WTC11 (cell line): ENCODE results near the gene ZNF609. TPM values are rescaled to one million over a fixed set of nuclear protein-coding genes. Genes with fewer than 3 reads are reported as not detected.
A peak's percentile ranks its signal among the peaks of the same experiment; 100 is the strongest.

Experiments used
- ATAC-seq: fragments of 200-7000 bp; cut with Tn5 transposase; 2 replicates; pipeline ENCODE4 v1.10.0; 2021; ENCODE audit warnings: mild to moderate bottlenecking, moderate library complexity
- CTCF ChIA-PET: fragments of 300-600 bp; sonication (Branson Sonifier 250); formaldehyde crosslinking; loops from one replicate; lab custom pipeline; 2021; ENCODE audit warnings: antibody characterized with exemption; lab: Charles Lee
- POLR2A ChIA-PET: fragments of 350-600 bp; sonication (Branson Sonifier 250); formaldehyde crosslinking; loops from one replicate; lab custom pipeline; 2021; ENCODE audit warnings: antibody characterized with exemption; lab: Charles Lee
- DNase-seq: peaks from one replicate; pipeline ENCODE4 v3.0.0; 2021; ENCODE audit warnings: low spot score
- H3K27ac Mint-ChIP-seq: 2 replicates; pipeline ENCODE4 v1.8.0; 2021; ENCODE audit warnings: mixed read lengths
- H3K27me3 Mint-ChIP-seq: 2 replicates; pipeline ENCODE4 v1.8.0; 2021; ENCODE audit warnings: low read depth, mild to moderate bottlenecking, moderate library complexity, mixed read lengths
- H3K36me3 Mint-ChIP-seq: 2 replicates; pipeline ENCODE4 v1.8.0; 2021; ENCODE audit warnings: mixed read lengths
- H3K4me1 Mint-ChIP-seq: 2 replicates; pipeline ENCODE4 v1.8.0; 2022; ENCODE audit warnings: mixed read lengths
- H3K4me3 Mint-ChIP-seq: 2 replicates; pipeline ENCODE4 v1.8.0; 2021; ENCODE audit warnings: mild to moderate bottlenecking, moderate library complexity, mixed read lengths
- H3K9me3 Mint-ChIP-seq: 2 replicates; pipeline ENCODE4 v1.8.0; 2021; ENCODE audit warnings: mixed read lengths
- AFF4 ChIP-seq: sonication (generic); formaldehyde crosslinking; IDR thresholded peaks from 2 replicates; pipeline ENCODE4 v1.8.1; 2023; ENCODE audit warnings: mild to moderate bottlenecking, missing genetic modification reagents, borderline replicate concordance
- CBFB ChIP-seq: sonication (generic); formaldehyde crosslinking; IDR thresholded peaks from 2 replicates; pipeline ENCODE4 v1.8.1; 2022; ENCODE audit warnings: mild to moderate bottlenecking, low read depth, missing genetic modification reagents
- E2F5 ChIP-seq: sonication (generic); formaldehyde crosslinking; IDR thresholded peaks from 2 replicates; pipeline ENCODE4 v1.8.1; 2022; ENCODE audit warnings: mild to moderate bottlenecking, moderate library complexity, missing genetic modification reagents
- ELF4 ChIP-seq: sonication (generic); formaldehyde crosslinking; IDR thresholded peaks from 2 replicates; pipeline ENCODE4 v1.8.1; 2022; ENCODE audit warnings: low read depth, mild to moderate bottlenecking, moderate library complexity, missing genetic modification reagents
- EMX1 ChIP-seq: fragments of 250-450 bp; sonication (Bioruptor Pico); IDR thresholded peaks from 2 replicates; pipeline ENCODE4 v1.8.0; 2021; ENCODE audit warnings: mild to moderate bottlenecking
- ESRRA ChIP-seq: sonication (generic); formaldehyde crosslinking; IDR thresholded peaks from 2 replicates; pipeline ENCODE4 v1.8.1; 2022; ENCODE audit warnings: mild to moderate bottlenecking, missing genetic modification reagents, borderline replicate concordance
- ETV6 ChIP-seq: sonication (generic); formaldehyde crosslinking; IDR thresholded peaks from 2 replicates; pipeline ENCODE4 v1.8.1; 2022; ENCODE audit warnings: mild to moderate bottlenecking, missing genetic modification reagents
- FOXP1 ChIP-seq: sonication (generic); formaldehyde crosslinking; IDR thresholded peaks from 2 replicates; pipeline ENCODE4 v1.8.0; 2022; ENCODE audit warnings: missing genetic modification reagents, mild to moderate bottlenecking, moderate library complexity, borderline replicate concordance
- IRF1 ChIP-seq: sonication (generic); formaldehyde crosslinking; IDR thresholded peaks from 2 replicates; pipeline ENCODE4 v1.8.0; 2023; ENCODE audit warnings: missing genetic modification reagents
- NR3C1 ChIP-seq: sonication (generic); formaldehyde crosslinking; conservative IDR thresholded peaks from 2 replicates; pipeline ENCODE4 v1.8.1; 2023; ENCODE audit warnings: low read depth, mild to moderate bottlenecking, missing genetic modification reagents
- PRDM15 ChIP-seq: sonication (generic); formaldehyde crosslinking; IDR thresholded peaks from 2 replicates; pipeline ENCODE4 v1.8.0; 2022; ENCODE audit warnings: missing genetic modification reagents
- PRRX2 ChIP-seq: fragments of 250-450 bp; sonication (Bioruptor Pico); IDR thresholded peaks from 2 replicates; pipeline ENCODE4 v1.8.0; 2021; ENCODE audit warnings: mild to moderate bottlenecking
- RELA ChIP-seq: sonication (generic); formaldehyde crosslinking; IDR thresholded peaks from 2 replicates; pipeline ENCODE4 v1.8.1; 2022; ENCODE audit warnings: missing genetic modification reagents, mild to moderate bottlenecking, borderline replicate concordance
- SMAD4 ChIP-seq: sonication (generic); formaldehyde crosslinking; IDR thresholded peaks from 2 replicates; pipeline ENCODE4 v1.8.0; 2022; ENCODE audit warnings: mild to moderate bottlenecking, missing genetic modification reagents
- TP53 ChIP-seq: sonication (generic); formaldehyde crosslinking; IDR thresholded peaks from 2 replicates; pipeline ENCODE4 v1.8.1; 2023; ENCODE audit warnings: mild to moderate bottlenecking, missing genetic modification reagents
- ZNF121 ChIP-seq: sonication (generic); formaldehyde crosslinking; IDR thresholded peaks from 2 replicates; pipeline ENCODE4 v1.8.0; 2023; ENCODE audit warnings: missing genetic modification reagents
- ZNF232 ChIP-seq: sonication (generic); formaldehyde crosslinking; IDR thresholded peaks from 2 replicates; pipeline ENCODE4 v1.8.0; 2022; ENCODE audit warnings: mild to moderate bottlenecking, missing genetic modification reagents
- ZNF263 ChIP-seq: sonication (generic); formaldehyde crosslinking; IDR thresholded peaks from 2 replicates; pipeline ENCODE4 v1.8.1; 2022; ENCODE audit warnings: low read depth, mild to moderate bottlenecking, moderate library complexity, missing genetic modification reagents
- total RNA-seq: library from RNA; stranded (reverse); gene quantifications from 3 replicates; pipeline ENCODE4 v1.2.3, GENCODE V29; 2021
- TF ChIP-seq, protein P1 (sequence below): fragments of 250-450 bp; sonication (Bioruptor Pico); IDR thresholded peaks from 2 replicates; pipeline ENCODE4 v2.1.2; 2022; ENCODE audit warnings: mild to moderate bottlenecking, moderate library complexity
- TF ChIP-seq, protein P2 (sequence below): sonication (generic); formaldehyde crosslinking; IDR thresholded peaks from 2 replicates; pipeline ENCODE4 v1.8.0; 2023; ENCODE audit warnings: mild to moderate bottlenecking, missing genetic modification reagents

The ZNF609 gene
- total RNA-seq, 1 experiment from 2014 or later: 47.4 TPM

DNA sequence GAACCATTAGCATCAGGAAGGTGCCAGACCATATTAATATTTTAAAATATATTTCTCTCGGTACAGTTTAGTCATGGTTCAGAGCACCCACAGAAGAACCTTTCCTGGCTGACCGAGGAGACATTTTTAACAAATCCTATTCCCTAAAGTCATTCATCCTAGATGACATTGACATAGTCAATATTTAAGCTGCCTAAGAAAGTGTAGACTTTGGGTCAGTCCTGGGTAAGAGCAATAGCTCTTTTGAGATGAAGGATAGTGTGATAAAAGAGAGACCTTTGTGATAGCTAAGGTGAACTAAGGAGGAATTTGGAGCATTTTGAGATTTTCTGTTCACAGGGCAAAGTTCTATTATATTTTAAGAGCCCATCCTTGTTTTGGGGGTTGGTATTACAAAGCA lies 47.5 kb downstream of the ZNF609 start (continued):
- no peak for TF ChIP-seq E2F5 (CRISPR knock-in tag)
- no peak for TF ChIP-seq ZNF232
- no peak for TF ChIP-seq NR3C1 (CRISPR knock-in tag)
- TF ChIP-seq TP53 (CRISPR knock-in tag): no peak
- no peak for TF ChIP-seq CBFB (CRISPR knock-in tag)
- no peak for TF ChIP-seq PRDM15
- no peak for TF ChIP-seq ELF4 (CRISPR knock-in tag)
- no peak for TF ChIP-seq ETV6 (CRISPR knock-in tag)
- no peak for TF ChIP-seq FOXP1 (CRISPR knock-in tag)

DNA sequence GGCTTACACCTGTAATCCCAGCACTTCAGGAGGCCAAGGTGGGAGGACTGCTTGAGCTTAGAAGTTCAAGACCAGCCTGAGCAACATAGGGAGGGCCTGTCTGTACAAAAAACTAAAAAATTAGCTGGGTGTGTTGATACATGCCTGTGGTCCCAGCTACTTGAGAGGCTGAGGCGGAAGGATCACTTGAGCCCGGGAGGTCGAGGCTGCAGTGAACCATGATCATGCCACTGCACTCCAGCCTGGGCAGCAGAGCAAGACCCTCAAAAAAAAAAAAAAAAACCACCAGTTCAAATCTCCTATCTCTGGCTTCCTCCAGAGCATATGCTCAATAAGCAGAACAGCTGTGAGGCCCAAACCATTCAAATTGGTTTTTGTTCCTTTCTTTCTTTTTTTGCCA lies 53.4 kb downstream of the ZNF609 start:
- peak overlapping the region; percentile 16; the same call in 1 of the 2 replicates for H3K27ac Mint-ChIP-seq
- TF ChIP-seq, protein P1, sequence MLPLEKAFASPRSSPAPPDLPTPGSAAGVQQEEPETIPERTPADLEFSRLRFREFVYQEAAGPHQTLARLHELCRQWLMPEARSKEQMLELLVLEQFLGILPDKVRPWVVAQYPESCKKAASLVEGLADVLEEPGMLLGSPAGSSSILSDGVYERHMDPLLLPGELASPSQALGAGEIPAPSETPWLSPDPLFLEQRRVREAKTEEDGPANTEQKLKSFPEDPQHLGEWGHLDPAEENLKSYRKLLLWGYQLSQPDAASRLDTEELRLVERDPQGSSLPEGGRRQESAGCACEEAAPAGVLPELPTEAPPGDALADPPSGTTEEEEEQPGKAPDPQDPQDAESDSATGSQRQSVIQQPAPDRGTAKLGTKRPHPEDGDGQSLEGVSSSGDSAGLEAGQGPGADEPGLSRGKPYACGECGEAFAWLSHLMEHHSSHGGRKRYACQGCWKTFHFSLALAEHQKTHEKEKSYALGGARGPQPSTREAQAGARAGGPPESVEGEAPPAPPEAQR: no peak
- peak; percentile 79; the same call in 1 of the 2 replicates for TF ChIP-seq ZNF121 (CRISPR knock-in tag)
- no peak for TF ChIP-seq PRRX2
- no peak for TF ChIP-seq SMAD4
- ChIA-PET POLR2A (interaction anchor here (0.5 kb wide), 1 partner anchor 79 kb away, joined by 3 read pairs; no protein-coding TSS in a partner anchor), CTCF (interaction anchor here (1.0 to 1.3 kb wide), 2 partner anchors 54 to 168 kb away, joined by 3 read pairs; partner anchors contain the start of gene ZNF609)
- ATAC-seq: no peak
- H3K36me3 Mint-ChIP-seq: peaks cover 4% of the 10 kb centered on the region; the same call in 1 of the 2 replicates
- H3K27me3 Mint-ChIP-seq: no peaks in the 10 kb centered on the region
- H3K9me3 Mint-ChIP-seq: no peaks in the 10 kb centered on the region
- no peak overlapping the region for H3K4me3 Mint-ChIP-seq
- no peak for DNase-seq
- H3K4me1 Mint-ChIP-seq: peaks cover 22% of the 10 kb centered on the region

DNA sequence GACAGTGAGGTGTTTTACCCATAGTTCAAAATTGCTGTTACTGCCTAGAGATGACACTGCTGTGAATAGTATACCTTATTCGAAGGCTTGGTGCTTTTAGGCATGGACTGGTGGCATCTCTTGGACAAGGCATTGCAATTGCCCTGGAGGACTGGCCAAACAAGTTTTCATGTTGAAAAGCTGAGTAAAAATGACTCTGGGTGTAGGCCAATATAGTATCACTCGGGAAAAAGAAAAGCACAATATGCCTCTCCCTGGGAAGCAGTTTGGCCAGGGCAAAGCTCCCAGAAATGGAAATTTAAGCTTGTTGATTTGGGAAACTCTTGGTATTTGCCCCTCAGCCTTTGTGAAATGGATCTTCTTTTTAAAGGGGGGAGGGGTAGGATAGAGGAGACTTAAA lies 54.8 kb downstream of the ZNF609 start:
- no peak for DNase-seq
- peak overlapping the region; percentile 78 for H3K27ac Mint-ChIP-seq
- TF ChIP-seq IRF1 (CRISPR knock-in tag): no peak
- no peak for TF ChIP-seq RELA (CRISPR knock-in tag)
- no peak for TF ChIP-seq ZNF263 (CRISPR knock-in tag)
- no peak for TF ChIP-seq EMX1 (CRISPR knock-in tag)
- no peak for TF ChIP-seq AFF4
- no peak for TF ChIP-seq ESRRA (CRISPR knock-in tag)
- TF ChIP-seq, protein P2, sequence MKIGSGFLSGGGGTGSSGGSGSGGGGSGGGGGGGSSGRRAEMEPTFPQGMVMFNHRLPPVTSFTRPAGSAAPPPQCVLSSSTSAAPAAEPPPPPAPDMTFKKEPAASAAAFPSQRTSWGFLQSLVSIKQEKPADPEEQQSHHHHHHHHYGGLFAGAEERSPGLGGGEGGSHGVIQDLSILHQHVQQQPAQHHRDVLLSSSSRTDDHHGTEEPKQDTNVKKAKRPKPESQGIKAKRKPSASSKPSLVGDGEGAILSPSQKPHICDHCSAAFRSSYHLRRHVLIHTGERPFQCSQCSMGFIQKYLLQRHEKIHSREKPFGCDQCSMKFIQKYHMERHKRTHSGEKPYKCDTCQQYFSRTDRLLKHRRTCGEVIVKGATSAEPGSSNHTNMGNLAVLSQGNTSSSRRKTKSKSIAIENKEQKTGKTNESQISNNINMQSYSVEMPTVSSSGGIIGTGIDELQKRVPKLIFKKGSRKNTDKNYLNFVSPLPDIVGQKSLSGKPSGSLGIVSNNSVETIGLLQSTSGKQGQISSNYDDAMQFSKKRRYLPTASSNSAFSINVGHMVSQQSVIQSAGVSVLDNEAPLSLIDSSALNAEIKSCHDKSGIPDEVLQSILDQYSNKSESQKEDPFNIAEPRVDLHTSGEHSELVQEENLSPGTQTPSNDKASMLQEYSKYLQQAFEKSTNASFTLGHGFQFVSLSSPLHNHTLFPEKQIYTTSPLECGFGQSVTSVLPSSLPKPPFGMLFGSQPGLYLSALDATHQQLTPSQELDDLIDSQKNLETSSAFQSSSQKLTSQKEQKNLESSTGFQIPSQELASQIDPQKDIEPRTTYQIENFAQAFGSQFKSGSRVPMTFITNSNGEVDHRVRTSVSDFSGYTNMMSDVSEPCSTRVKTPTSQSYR: no peak
- TF ChIP-seq, all 79 proteins: peak for 0
- ChIA-PET POLR2A (no interaction called here), CTCF (interaction anchor here (0.6 to 1.3 kb wide), 4 partner anchors 55 to 629 kb away, joined by 3 to 5 read pairs (median 3); partner anchors contain the start of gene ZNF609)
- Mint-ChIP-seq H3K4me1 (peaks cover 26% of the 10 kb centered on the region), H3K4me3 (no peak overlapping the region; the same call in 1 of the 2 replicates), H3K36me3 (peaks cover 4% of the 10 kb centered on the region; the same call in 1 of the 2 replicates), H3K27me3 (no peaks in the 10 kb centered on the region), H3K9me3 (no peaks in the 10 kb centered on the region)
- peak; percentile 60 for ATAC-seq
